HEK293 (cell line): ENCODE results near the gene SMARCD1.
A peak's percentile ranks its signal among the peaks of the same experiment; 100 is the strongest.

Experiments
- CTCF ChIA-PET: fragments of 350-600 bp; formaldehyde crosslinking; extraction: SDS; loops from one replicate; lab custom pipeline; 2021; ENCODE audit warnings: antibody characterized with exemption; lab: Yijun Ruan, JAX
- POLR2A ChIA-PET: fragments of 300-600 bp; formaldehyde crosslinking; extraction: SDS; loops from one replicate; lab custom pipeline; 2020; ENCODE audit warnings: antibody characterized with exemption, inconsistent platforms; lab: Yijun Ruan, JAX
- H3K27ac ChIP-seq: fragments of 200-500 bp; sonication (Bioruptor generic); 2 replicates; pipeline ENCODE4 v1.5.1; 2014; ENCODE audit warnings: low read depth, low read length, control low read depth, inconsistent platforms; ENCODE audit errors: extremely low read depth
- H3K36me3 ChIP-seq, 2 experiments: fragments of 200-500 bp in 1 of 2; sonication (Bioruptor generic) in 1 of 2; 1 replicate in 1 of 2; 2 replicates in 1 of 2; pipeline ENCODE4 v1.5.1; 2014 to 2017; ENCODE audit warnings: inconsistent platforms in 2 of 2, low read length in 2 of 2; ENCODE audit not compliant: control insufficient read depth in 2 of 2, insufficient read depth in 1 of 2
- H3K4me1 ChIP-seq: fragments of 200-500 bp; sonication (Bioruptor generic); 2 replicates; pipeline ENCODE4 v1.5.1; 2014; ENCODE audit warnings: mild to moderate bottlenecking, low read length, inconsistent platforms; ENCODE audit not compliant: control insufficient read depth, insufficient read depth
- H3K4me3 ChIP-seq: 2 replicates; pipeline ENCODE4 v1.5.1; 2011; ENCODE audit warnings: low read depth, mild to moderate bottlenecking, control low read depth, low read length, moderate library complexity
- H3K9me3 ChIP-seq: fragments of 200-500 bp; sonication (Bioruptor generic); 2 replicates; pipeline ENCODE4 v1.5.1; 2014; ENCODE audit warnings: low read depth, low read length, inconsistent platforms; ENCODE audit not compliant: control insufficient read depth, insufficient read depth
- KLF17 ChIP-seq: fragments of 450-650 bp; formaldehyde crosslinking; IDR thresholded peaks from 2 replicates; pipeline ENCODE4 v1.5.1; 2016; ENCODE audit warnings: missing biosample characterization, missing genetic modification characterization
- MEIS1 ChIP-seq: sonication (generic); formaldehyde crosslinking; IDR thresholded peaks from 2 replicates; pipeline ENCODE4 v1.8.1; 2022; ENCODE audit warnings: missing genetic modification reagents, mild to moderate bottlenecking, borderline replicate concordance
- PRDM4 ChIP-seq: fragments of 450-650 bp; formaldehyde crosslinking; IDR thresholded peaks from 2 replicates; pipeline ENCODE4 v1.5.1; 2017; ENCODE audit warnings: missing biosample characterization, missing genetic modification characterization
- TRIM28 ChIP-seq: IDR thresholded peaks from 2 replicates; pipeline ENCODE4 v1.6.1; 2011; ENCODE audit warnings: low read length, control low read depth, borderline replicate concordance
- TSHZ1 ChIP-seq: fragments of 450-650 bp; formaldehyde crosslinking; IDR thresholded peaks from 2 replicates; pipeline ENCODE4 v1.5.1; 2016; ENCODE audit warnings: missing biosample characterization, missing genetic modification characterization, borderline replicate concordance
- ZBTB17 ChIP-seq: fragments of 450-650 bp; formaldehyde crosslinking; IDR thresholded peaks from 2 replicates; pipeline ENCODE4 v1.5.1; 2016; ENCODE audit warnings: missing biosample characterization, missing genetic modification characterization
- ZFHX2 ChIP-seq: fragments of 450-650 bp; formaldehyde crosslinking; conservative IDR thresholded peaks from 2 replicates; pipeline ENCODE4 v1.5.1; 2016; ENCODE audit warnings: missing biosample characterization, missing genetic modification characterization
- ZNF10 ChIP-seq: fragments of 450-650 bp; formaldehyde crosslinking; IDR thresholded peaks from 2 replicates; pipeline ENCODE4 v1.5.1; 2017; ENCODE audit warnings: missing biosample characterization, missing genetic modification characterization
- ZNF175 ChIP-seq: fragments of 450-650 bp; formaldehyde crosslinking; IDR thresholded peaks from 2 replicates; pipeline ENCODE4 v1.5.1; 2016; ENCODE audit warnings: missing biosample characterization, missing genetic modification characterization
- ZNF239 ChIP-seq: fragments of 450-650 bp; formaldehyde crosslinking; IDR thresholded peaks from 2 replicates; pipeline ENCODE4 v1.5.1; 2016; ENCODE audit warnings: missing biosample characterization, missing genetic modification characterization
- ZNF248 ChIP-seq: fragments of 450-650 bp; formaldehyde crosslinking; IDR thresholded peaks from 2 replicates; pipeline ENCODE4 v1.5.1; 2017; ENCODE audit warnings: missing biosample characterization, missing genetic modification characterization
- ZNF335 ChIP-seq: fragments of 450-650 bp; formaldehyde crosslinking; conservative IDR thresholded peaks from 2 replicates; pipeline ENCODE4 v1.5.1; 2016; ENCODE audit warnings: missing biosample characterization, missing genetic modification characterization
- ZNF391 ChIP-seq: fragments of 450-650 bp; formaldehyde crosslinking; IDR thresholded peaks from 2 replicates; pipeline ENCODE4 v1.5.1; 2016; ENCODE audit warnings: low read depth, missing biosample characterization, missing genetic modification characterization, borderline replicate concordance
- ZNF423 ChIP-seq: fragments of 450-650 bp; formaldehyde crosslinking; IDR thresholded peaks from 2 replicates; pipeline ENCODE4 v1.5.1; 2016; ENCODE audit warnings: missing biosample characterization, missing genetic modification characterization
- ZNF560 ChIP-seq: fragments of 450-650 bp; formaldehyde crosslinking; IDR thresholded peaks from 2 replicates; pipeline ENCODE4 v1.5.1; 2017; ENCODE audit warnings: missing biosample characterization, missing genetic modification characterization, borderline replicate concordance
- ZNF561 ChIP-seq: fragments of 450-650 bp; IDR thresholded peaks from 2 replicates; pipeline ENCODE4 v1.5.1; 2018; ENCODE audit warnings: missing biosample characterization, missing genetic modification characterization, borderline replicate concordance
- ZNF580 ChIP-seq: fragments of 450-650 bp; formaldehyde crosslinking; IDR thresholded peaks from 2 replicates; pipeline ENCODE4 v1.5.1; 2016; ENCODE audit warnings: missing biosample characterization, missing genetic modification characterization
- ZNF624 ChIP-seq: fragments of 450-650 bp; formaldehyde crosslinking; IDR thresholded peaks from 2 replicates; pipeline ENCODE4 v1.5.1; 2017; ENCODE audit warnings: missing biosample characterization, missing genetic modification characterization
- ZNF677 ChIP-seq: fragments of 450-650 bp; IDR thresholded peaks from 2 replicates; pipeline ENCODE4 v1.5.0; 2018; ENCODE audit warnings: missing biosample characterization, mild to moderate bottlenecking, missing genetic modification characterization, moderate library complexity
- ZNF747 ChIP-seq: fragments of 450-650 bp; formaldehyde crosslinking; IDR thresholded peaks from 2 replicates; pipeline ENCODE4 v1.5.1; 2016; ENCODE audit warnings: missing biosample characterization, missing genetic modification characterization
- ZNF776 ChIP-seq: fragments of 450-650 bp; formaldehyde crosslinking; IDR thresholded peaks from 2 replicates; pipeline ENCODE4 v1.5.0; 2017; ENCODE audit warnings: missing biosample characterization, missing genetic modification characterization, borderline replicate concordance
- ZXDB ChIP-seq: fragments of 450-650 bp; formaldehyde crosslinking; IDR thresholded peaks from 2 replicates; pipeline ENCODE4 v1.5.1; 2016; ENCODE audit warnings: missing biosample characterization, missing genetic modification characterization
- TF ChIP-seq, protein P1 (sequence below): fragments of 450-650 bp; formaldehyde crosslinking; IDR thresholded peaks from 2 replicates; pipeline ENCODE4 v1.5.1; 2017; ENCODE audit warnings: missing biosample characterization, missing genetic modification characterization

Gene SMARCD1

DNA sequence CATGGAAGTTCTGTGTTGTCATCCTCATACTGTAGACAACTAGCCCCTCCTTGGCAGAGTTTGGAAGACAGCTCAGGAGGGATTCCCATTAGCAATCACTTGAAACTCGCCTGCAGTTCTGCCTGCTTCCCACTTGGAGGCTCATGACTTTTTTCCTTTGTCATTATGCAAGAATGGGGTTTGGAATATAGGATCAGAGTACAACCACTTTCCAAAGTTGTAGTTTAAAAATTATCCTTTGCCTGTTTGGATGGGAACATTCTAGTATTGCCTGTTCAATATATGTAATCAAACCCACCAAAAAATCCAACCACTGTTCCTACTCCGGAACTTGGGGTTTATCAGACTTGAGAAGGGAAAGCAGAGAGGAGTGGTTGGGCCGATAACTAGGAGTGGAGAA is 16.5 kb downstream of the SMARCD1 start (continued):
- TF ChIP-seq ZNF175 (tag by site-specific recombination) (no peak), ZNF580 (no peak), TRIM28 (no peak)

GRCh38 chr12:50102131-50102531 is 17.0 kb downstream of the SMARCD1 start:
- ChIA-PET CTCF (interaction anchor here (0.6 to 5.4 kb wide), 10 partner anchors 9 to 123 kb away, joined by 3 to 50 read pairs (median 3); partner anchors contain the start of gene COX14), POLR2A (interaction anchor here (0.7 to 3.6 kb wide), 2 partner anchors 9 to 17 kb away, joined by 5 to 32 read pairs; partner anchors contain the start of genes COX14 and SMARCD1)
- Histone ChIP-seq H3K4me1 (peaks cover 7% of the 10 kb centered on the region), H3K4me3 (no peak overlapping the region), H3K36me3 (peaks cover 7 to 46% of the 10 kb centered on the region in 2 experiments; a peak in 2 of 3 replicates), H3K27ac (no peak overlapping the region), H3K9me3 (no peaks in the 10 kb centered on the region)
- TF ChIP-seq TRIM28 (no peak), ZNF677 (no peak), ZNF560 (tag by site-specific recombination) (no peak), ZNF561 (tag by site-specific recombination) (no peak), ZNF239 (tag by site-specific recombination) (no peak), ZNF391 (tag by site-specific recombination) (no peak), ZNF423 (tag by site-specific recombination) (no peak), TSHZ1 (tag by site-specific recombination) (no peak), KLF17 (no peak), ZNF776 (no peak)
- TF ChIP-seq, protein P1, sequence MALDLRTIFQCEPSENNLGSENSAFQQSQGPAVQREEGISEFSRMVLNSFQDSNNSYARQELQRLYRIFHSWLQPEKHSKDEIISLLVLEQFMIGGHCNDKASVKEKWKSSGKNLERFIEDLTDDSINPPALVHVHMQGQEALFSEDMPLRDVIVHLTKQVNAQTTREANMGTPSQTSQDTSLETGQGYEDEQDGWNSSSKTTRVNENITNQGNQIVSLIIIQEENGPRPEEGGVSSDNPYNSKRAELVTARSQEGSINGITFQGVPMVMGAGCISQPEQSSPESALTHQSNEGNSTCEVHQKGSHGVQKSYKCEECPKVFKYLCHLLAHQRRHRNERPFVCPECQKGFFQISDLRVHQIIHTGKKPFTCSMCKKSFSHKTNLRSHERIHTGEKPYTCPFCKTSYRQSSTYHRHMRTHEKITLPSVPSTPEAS, result no peak

DNA sequence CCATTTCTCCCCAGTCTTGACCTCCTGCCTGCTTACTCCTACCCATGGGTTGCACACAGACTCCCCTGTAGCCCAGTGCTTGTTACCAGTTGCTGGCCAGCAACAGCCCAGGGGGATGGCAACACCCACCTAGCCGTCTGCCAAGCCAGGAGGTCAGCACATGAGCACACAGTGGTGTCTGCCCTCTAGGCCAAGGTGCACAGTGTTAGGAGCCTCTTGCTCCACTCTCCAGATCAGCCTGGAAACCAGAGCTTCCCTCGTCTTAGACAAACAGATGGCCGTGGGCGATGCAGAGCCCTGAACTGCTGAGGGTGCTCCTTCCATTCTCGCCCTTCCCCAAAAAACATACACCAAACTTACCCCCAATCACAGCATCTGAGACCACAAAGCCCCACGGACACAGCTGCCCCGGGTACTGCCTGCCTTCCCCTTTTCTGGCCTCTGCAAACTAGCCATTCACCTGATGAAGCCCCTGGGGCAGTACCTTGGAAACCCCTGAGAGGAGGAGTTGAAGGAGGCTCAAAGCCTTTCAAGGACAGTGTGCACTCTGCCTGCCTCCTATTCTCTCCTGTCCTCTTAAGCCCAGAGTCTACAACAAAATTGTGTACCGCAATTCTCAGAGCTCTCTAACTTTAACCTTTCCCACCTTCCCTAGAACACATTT is 17.6 kb downstream of the SMARCD1 start:
- Histone ChIP-seq H3K4me3 (no peak overlapping the region), H3K27ac (no peak overlapping the region; the same call in 1 of the 2 replicates), H3K9me3 (no peaks in the 10 kb centered on the region), H3K4me1 (peaks cover 7% of the 10 kb centered on the region), H3K36me3 (peaks cover under 1 to 40% of the 10 kb centered on the region in 2 experiments; a peak in 2 of 3 replicates)
- CTCF ChIA-PET, result interaction anchor here (0.6 to 5.4 kb wide), 11 partner anchors 8 to 402 kb away, joined by 3 to 50 read pairs (median 4); partner anchors contain the start of genes COX14 and DIP2B
- TF ChIP-seq ZXDB (tag by site-specific recombination), result peak; percentile 99
- 0 out of 2 replicates have a peak, but pooled peaks have one; percentile 75 for TF ChIP-seq ZNF10 (tag by site-specific recombination)
- no peak for TF ChIP-seq PRDM4 (tag by site-specific recombination)
- 0 out of 2 replicates have a peak, but pooled peaks have one; percentile 20 for TF ChIP-seq ZBTB17 (tag by site-specific recombination)
- peak; percentile 34 for TF ChIP-seq ZFHX2
- TF ChIP-seq ZNF747 (tag by site-specific recombination), result no peak
- TF ChIP-seq MEIS1 (CRISPR knock-in tag), result no peak
- TF ChIP-seq ZNF335 (tag by site-specific recombination), result peak; percentile 44
- no peak for TF ChIP-seq ZNF624 (tag by site-specific recombination)
- no peak for TF ChIP-seq ZNF248 (tag by site-specific recombination)
- POLR2A ChIA-PET, result interaction anchor here (0.6 to 3.6 kb wide), 4 partner anchors 9 to 59 kb away, joined by 3 to 32 read pairs (median 6); partner anchors contain the start of genes COX14 and SMARCD1
